SJSA1 (cell line): ENCODE results near the gene NSD1. TPM values are rescaled to one million over a fixed set of nuclear protein-coding genes. Genes with fewer than 3 reads are reported as not detected.

Experiments used
- DNase-seq, 2 experiments: peaks; one replicate each; pipeline ENCODE4 v3.0.0-alpha.2; 2015 to 2020; ENCODE audit warnings: low spot score in 2 of 2, low read depth in 1 of 2
- H3K27ac ChIP-seq: fragments of 250-450 bp; sonication (Bioruptor Pico); 2 replicates; pipeline ENCODE4 v1.5.1; 2020; ENCODE audit warnings: mild to moderate bottlenecking, moderate library complexity
- H3K27me3 ChIP-seq: fragments of 250-450 bp; sonication (Bioruptor Pico); replicated peaks from 2 replicates; pipeline ENCODE4 v1.5.1; 2020; ENCODE audit warnings: mild to moderate bottlenecking, moderate library complexity
- H3K36me3 ChIP-seq: fragments of 250-450 bp; sonication (Bioruptor Pico); 2 replicates; pipeline ENCODE4 v1.5.1; 2020; ENCODE audit warnings: mild to moderate bottlenecking
- H3K4me1 ChIP-seq: fragments of 250-450 bp; sonication (Bioruptor Pico); replicated peaks from 2 replicates; pipeline ENCODE4 v1.6.1; 2021; ENCODE audit warnings: mild to moderate bottlenecking
- H3K4me3 ChIP-seq: fragments of 250-450 bp; sonication (Bioruptor Pico); 2 replicates; pipeline ENCODE4 v1.5.1; 2020; ENCODE audit warnings: mild to moderate bottlenecking
- H3K9me3 ChIP-seq: fragments of 250-450 bp; sonication (Bioruptor Pico); replicated peaks from 2 replicates; pipeline ENCODE4 v1.5.1; 2020; ENCODE audit warnings: mild to moderate bottlenecking
- total RNA-seq: library from RNA; depleted of rRNA; stranded (reverse); fragments of >200 nt; shearing (Covaris generic); gene quantifications from 2 replicates; pipeline ENCODE4 v1.2.3, GENCODE V29; 2014

The NSD1 gene
- total RNA-seq, 1 experiment from 2014 or later, result 41.4 TPM

DNA sequence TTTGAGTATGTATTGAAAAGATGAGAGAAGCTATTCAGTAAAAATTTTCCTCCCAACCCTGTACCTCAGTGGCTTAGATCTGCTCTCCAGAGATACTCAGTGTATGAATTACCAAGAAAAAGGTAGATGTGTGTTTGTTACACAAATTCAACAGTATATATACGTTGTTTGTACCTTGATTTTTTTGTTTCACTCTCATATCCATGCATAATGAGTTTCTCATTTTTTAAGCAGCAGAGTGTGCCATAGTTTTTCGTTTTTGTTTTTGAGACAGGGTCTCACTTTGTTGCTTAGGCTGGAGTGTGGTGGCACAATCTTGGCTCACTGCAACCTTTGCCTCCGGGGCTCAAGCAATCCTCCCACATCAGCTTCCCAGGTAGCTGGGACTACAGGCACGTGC is 92.2 kb downstream of the NSD1 start:
- Histone ChIP-seq H3K9me3 (no peaks in the 10 kb centered on the region), H3K36me3 (peaks cover 18% of the 10 kb centered on the region), H3K4me1 (no peaks in the 10 kb centered on the region), H3K4me3 (no peak overlapping the region), H3K27ac (no peak overlapping the region), H3K27me3 (no peaks in the 10 kb centered on the region)
- DNase-seq, result no peak

DNA sequence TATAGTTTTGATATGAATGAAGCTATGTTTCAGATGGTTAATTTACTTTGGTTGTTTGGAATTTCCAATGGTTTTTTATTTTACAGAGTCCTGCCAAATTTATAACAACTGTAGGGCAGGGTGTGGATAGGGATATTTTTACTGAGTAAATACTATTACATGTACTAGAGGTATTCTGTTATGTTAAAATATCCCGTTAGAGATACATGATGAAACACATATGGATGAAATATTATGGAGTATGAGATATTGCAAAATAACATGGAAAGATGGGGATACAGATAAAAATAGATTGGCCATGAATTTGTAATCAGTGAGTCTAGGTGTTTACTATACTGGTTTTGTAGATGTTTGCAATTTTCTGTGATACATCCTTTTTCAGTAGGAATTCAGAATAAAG is 93.3 kb downstream of the NSD1 start:
- H3K27ac ChIP-seq, result no peak overlapping the region
- H3K36me3 ChIP-seq, result peaks cover 14% of the 10 kb centered on the region
- DNase-seq, result no peak

DNA sequence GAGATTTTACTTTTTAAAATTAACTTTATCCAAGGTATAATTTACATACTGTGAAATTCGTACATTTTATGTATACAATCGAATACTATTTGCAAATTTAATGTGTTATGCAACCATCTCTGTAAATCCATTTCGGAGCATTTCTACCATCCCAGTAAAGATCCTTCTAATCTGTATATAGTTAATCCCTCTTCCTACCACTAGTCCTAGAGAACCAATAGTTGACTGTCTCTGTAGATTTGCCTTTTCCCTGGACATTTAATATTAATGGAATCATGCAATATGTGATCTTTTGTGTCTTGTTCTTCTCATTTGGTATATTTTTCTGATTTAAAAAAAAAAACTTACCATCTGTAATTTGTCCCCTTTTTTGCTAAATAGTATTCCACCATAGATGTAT is 95.2 kb downstream of the NSD1 start:
- H3K36me3 ChIP-seq, result peaks cover 12% of the 10 kb centered on the region
- no peaks in the 10 kb centered on the region for H3K9me3 ChIP-seq
- no peak for DNase-seq
- no peak overlapping the region for H3K4me3 ChIP-seq
- H3K27me3 ChIP-seq, result no peaks in the 10 kb centered on the region
- H3K4me1 ChIP-seq, result peaks cover 10% of the 10 kb centered on the region
- no peak overlapping the region for H3K27ac ChIP-seq

More for the DNA sequence above, 93.3 kb downstream of the NSD1 start:
- Histone ChIP-seq H3K4me1 (no peaks in the 10 kb centered on the region), H3K9me3 (no peaks in the 10 kb centered on the region), H3K4me3 (no peak overlapping the region), H3K27me3 (no peaks in the 10 kb centered on the region)

DNA sequence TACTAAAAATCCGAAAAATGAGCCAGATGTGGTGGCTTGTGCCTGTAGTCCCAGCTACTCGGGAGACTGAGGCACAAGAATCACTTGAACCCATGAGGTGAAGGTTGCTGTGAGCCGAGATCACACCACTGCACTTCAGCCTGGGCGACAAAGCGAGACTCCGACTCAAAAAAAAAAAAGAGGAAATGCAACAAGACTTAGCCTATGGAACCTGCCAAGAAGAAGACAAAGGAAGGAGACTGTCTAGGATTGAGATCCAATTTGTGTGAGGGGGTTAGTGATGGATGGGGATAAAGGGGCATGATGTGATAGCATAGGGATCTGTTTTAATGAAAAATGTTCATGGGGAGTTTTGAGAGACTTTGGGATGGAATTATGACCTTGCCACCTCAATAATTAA is 97.1 kb downstream of the NSD1 start:
- DNase-seq, result no peak

DNA sequence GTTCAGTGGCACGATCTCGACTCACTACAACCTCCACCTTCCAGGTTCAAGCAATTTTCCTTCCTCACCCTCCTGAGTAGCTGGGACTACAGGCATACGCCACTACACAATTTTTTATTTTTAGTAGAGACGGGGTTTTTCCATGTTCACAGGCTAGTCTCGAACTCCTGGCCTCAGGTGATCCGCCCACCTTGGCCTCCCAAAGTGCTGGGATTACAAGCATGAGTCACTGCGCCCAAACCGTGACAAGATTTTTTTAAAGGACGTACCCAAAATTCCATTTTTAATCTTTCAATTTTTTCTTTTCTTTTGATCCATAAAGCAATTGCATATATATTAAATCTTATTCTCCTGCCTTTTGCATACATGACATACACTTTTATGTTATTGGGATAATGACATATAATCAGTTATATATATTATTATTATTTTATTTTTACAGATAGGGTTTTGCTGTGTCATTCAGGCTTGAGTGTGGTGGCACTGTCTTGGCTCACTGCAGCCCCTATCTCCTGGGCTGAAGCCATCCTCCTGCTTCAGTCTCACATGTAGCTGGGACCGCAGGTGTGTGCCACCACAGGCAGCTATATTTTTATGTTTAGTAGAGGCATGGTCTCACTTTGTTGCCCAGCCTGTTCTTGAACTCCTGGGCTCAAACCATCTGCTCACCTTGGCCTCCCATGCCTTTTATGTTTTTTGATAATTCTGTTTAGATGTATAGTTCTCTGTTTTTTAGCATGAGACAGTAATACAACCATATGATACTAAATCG is 98.1 kb downstream of the NSD1 start:
- H3K36me3 ChIP-seq, result peaks cover 19% of the 10 kb centered on the region
- H3K4me3 ChIP-seq, result no peak overlapping the region
- no peaks in the 10 kb centered on the region for H3K27me3 ChIP-seq
- H3K4me1 ChIP-seq, result peaks cover 10% of the 10 kb centered on the region
- no peaks in the 10 kb centered on the region for H3K9me3 ChIP-seq
- no peak overlapping the region for H3K27ac ChIP-seq
- no peak for DNase-seq

More for the DNA sequence above, 97.1 kb downstream of the NSD1 start:
- no peak overlapping the region for H3K27ac ChIP-seq
- H3K9me3 ChIP-seq, result no peaks in the 10 kb centered on the region
- H3K4me3 ChIP-seq, result no peak overlapping the region
- H3K36me3 ChIP-seq, result peaks cover 16% of the 10 kb centered on the region
- no peaks in the 10 kb centered on the region for H3K27me3 ChIP-seq
- peaks cover 10% of the 10 kb centered on the region for H3K4me1 ChIP-seq

DNA sequence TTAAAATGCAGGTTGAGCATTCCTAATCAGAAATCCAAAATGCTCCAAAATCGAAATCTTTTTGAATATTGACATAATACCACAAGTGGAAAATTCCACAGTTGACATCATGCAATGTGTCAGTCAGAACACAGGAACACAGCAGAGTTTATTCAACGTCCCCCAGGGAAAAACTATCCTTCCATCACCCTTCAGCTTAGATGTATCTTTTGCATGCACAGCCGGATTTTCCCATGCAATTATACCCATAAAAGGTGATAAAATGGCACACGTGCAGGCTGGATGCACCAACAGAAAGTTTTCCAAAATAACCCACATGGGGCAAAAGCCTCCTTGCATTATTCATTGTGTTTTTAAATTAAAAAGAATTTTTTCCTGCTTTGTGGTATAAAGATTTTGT is 98.8 kb downstream of the NSD1 start:
- Histone ChIP-seq H3K36me3 (peaks cover 24% of the 10 kb centered on the region), H3K9me3 (no peaks in the 10 kb centered on the region), H3K4me1 (peaks cover 10% of the 10 kb centered on the region), H3K27me3 (no peaks in the 10 kb centered on the region), H3K27ac (no peak overlapping the region), H3K4me3 (no peak overlapping the region)
- DNase-seq, result no peak

DNA sequence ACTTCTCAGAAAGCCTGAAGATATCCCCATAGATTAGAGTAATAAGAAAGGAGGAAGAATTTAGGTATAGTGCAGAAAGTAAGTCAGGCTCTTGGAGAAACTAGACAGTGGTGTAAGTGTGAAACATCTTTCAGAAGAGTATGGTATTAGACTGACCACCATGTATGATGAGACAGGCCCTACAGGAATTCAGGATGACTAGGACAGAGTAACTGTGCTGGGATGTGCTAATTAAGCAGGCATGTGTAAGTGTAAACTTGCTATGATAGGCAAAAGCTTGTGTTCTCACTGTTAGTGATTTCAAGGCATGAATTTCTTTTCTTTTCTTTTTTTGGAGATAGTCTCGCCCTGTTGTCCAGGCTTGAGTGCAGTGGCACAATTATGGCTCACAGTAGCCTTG is 99.2 kb downstream of the NSD1 start:
- Histone ChIP-seq H3K9me3 (no peaks in the 10 kb centered on the region), H3K4me3 (no peak overlapping the region), H3K36me3 (peaks cover 26% of the 10 kb centered on the region), H3K4me1 (peaks cover 10% of the 10 kb centered on the region), H3K27ac (no peak overlapping the region), H3K27me3 (no peaks in the 10 kb centered on the region)
- DNase-seq, result peak in 1 of 2 experiments; percentile 22

DNA sequence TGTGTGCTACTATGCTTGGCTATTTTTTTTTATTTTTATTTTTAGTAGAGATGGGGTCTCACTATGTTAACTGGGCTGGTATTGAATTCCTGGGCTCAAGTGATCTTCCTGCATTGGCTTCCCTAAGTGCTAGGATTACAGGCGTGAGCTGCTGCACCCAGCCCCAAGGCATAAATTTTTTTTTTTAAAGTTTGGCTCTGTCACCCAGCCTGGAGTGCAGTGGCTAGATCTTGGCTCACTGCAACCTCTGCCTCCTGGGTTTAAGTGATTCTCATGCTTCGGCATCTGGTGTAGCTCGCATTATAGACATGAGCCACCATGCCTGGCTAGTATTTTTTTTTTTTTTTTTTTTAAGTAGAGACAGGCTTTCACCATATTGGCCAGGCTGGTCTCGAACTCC is 99.6 kb downstream of the NSD1 start:
- H3K27me3 ChIP-seq, result no peaks in the 10 kb centered on the region
- peaks cover 10% of the 10 kb centered on the region for H3K4me1 ChIP-seq
- H3K36me3 ChIP-seq, result peaks cover 31% of the 10 kb centered on the region
- no peaks in the 10 kb centered on the region for H3K9me3 ChIP-seq
- no peak overlapping the region for H3K27ac ChIP-seq
- H3K4me3 ChIP-seq, result no peak overlapping the region
- no peak for DNase-seq

DNA sequence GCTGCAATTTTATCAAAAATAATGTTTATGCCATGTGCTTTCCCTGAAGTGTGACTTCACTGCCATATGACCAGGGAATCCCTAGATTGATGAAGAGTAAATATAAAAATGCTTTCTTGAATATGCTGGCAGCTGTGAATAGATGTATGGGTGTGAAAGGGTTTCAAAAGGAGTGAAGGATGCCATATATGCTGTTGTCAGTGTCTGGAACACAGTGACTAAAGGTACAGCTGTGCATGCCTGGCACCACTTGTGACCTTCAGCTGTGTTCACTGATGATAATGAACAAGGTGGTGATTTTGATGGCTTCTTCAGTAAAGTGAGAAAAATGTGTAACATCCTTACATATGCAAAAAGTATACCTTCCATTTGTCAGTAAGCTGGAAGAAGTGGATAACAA is 100.2 kb downstream of the NSD1 start:
- H3K27ac ChIP-seq, result no peak overlapping the region
- no peak for DNase-seq
- H3K4me1 ChIP-seq, result peaks cover 10% of the 10 kb centered on the region
- H3K36me3 ChIP-seq, result peaks cover 37% of the 10 kb centered on the region
- no peaks in the 10 kb centered on the region for H3K27me3 ChIP-seq
- H3K4me3 ChIP-seq, result no peak overlapping the region
- H3K9me3 ChIP-seq, result no peaks in the 10 kb centered on the region

DNA sequence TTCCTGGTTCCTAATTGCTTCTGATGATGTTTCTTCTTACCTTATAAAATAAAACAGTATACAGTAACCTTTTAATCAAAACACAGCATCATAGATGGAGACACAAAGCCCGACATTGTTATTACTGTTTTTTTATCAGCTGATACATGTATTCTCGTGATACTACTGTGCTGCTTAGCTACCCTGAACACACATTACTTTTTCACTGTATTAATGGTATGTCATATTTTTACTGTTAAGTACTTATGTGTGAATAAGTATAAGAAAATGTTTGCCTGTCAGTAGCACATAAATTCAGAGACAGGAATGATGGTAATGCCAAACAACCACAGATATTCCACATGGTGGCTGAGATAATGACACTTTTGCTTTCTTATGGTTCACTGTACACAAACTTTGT is 101.3 kb downstream of the NSD1 start:
- H3K36me3 ChIP-seq, result peaks cover 44% of the 10 kb centered on the region
- no peak for DNase-seq
- no peak overlapping the region for H3K4me3 ChIP-seq
- H3K9me3 ChIP-seq, result no peaks in the 10 kb centered on the region
- no peaks in the 10 kb centered on the region for H3K27me3 ChIP-seq
- H3K4me1 ChIP-seq, result peaks cover 10% of the 10 kb centered on the region
- H3K27ac ChIP-seq, result no peak overlapping the region

DNA sequence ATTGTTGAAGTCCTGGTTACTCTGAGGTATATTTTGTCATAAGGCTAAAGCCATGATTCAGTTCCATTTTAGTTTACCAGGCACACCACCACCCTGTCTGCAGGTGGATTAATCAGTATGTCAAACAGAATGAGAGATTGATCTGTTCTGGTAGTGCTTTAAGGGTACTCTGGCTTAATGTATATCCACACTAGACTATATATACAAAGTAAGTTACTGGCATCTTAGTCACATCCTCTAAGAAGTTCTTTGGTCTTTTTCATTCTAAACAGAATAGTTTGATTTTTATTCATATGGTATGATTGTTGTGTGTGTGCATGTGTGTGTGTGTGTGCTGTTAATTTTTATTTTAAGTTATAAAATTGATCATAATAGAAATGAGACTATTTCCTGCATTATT is 108.2 kb downstream of the NSD1 start:
- no peak for DNase-seq
- H3K9me3 ChIP-seq, result no peaks in the 10 kb centered on the region

DNA sequence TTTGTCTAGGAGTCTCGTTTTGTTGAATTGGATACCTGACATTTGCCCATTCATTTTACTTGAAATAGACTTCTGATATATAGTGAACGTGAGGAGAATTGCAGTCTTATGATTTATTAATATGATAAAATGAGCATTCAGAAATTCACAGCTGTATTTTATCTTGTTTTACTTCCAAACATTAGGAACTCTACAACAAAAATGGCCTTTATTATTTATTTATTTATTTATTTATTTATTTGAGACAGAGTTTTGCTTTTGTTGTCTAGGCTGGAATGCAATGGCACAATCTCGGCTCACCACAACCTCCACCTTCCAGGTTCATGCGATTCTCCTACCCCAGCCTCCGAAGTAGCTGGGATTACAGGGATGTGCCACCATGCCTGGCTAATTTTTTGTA is 108.7 kb downstream of the NSD1 start:
- Histone ChIP-seq H3K9me3 (no peaks in the 10 kb centered on the region), H3K36me3 (peaks cover 78% of the 10 kb centered on the region), H3K4me3 (no peak overlapping the region), H3K4me1 (no peaks in the 10 kb centered on the region; the same call in 1 of the 2 replicates), H3K27ac (no peak overlapping the region), H3K27me3 (0 out of 2 replicates have a peak, but pooled peaks cover 2% of the 10 kb centered on the region)
- no peak for DNase-seq

More for the DNA sequence above, 108.2 kb downstream of the NSD1 start:
- Histone ChIP-seq H3K27ac (no peak overlapping the region), H3K27me3 (0 out of 2 replicates have a peak, but pooled peaks cover 2% of the 10 kb centered on the region), H3K4me3 (no peak overlapping the region), H3K36me3 (peaks cover 77% of the 10 kb centered on the region), H3K4me1 (no peaks in the 10 kb centered on the region; the same call in 1 of the 2 replicates)

DNA sequence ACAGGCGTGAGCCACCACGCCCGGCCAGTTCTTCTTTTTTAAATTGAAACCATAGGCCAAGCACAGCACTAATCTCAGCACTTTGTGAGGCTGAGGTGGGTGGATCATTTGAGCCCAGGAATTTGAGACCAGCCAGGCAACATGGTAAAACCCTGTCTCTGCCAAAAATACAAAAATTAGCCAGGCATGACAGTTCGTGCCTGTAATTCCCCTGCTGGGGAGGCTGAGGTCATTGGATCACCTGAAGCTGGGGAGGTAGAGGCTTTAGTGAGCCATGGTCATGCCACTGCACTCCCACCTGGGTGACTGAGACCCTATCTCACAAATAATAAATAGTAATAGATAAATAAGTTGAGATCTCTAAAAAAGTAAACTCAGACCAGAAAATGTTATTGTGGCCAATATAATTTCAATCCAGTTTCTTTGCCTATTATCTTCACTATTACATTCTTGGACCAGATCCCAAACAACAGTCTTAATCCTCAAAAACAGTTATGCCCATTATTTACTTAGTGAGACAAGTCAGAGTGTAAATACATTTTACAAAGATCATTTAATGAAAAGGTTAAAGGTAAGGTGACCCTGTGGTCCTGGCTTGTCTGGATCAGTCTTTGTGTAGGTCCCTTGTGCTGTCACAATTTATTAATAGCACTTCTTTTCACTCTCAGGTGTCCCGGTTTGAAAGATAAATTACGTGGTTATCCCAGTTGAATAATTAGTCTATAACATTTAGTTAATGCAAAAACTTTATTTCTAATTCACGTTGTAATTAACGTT is 116.4 kb downstream of the NSD1 start:
- Histone ChIP-seq H3K4me3 (no peak overlapping the region), H3K27me3 (no peaks in the 10 kb centered on the region), H3K36me3 (peaks cover 84% of the 10 kb centered on the region), H3K27ac (no peak overlapping the region), H3K4me1 (no peaks in the 10 kb centered on the region), H3K9me3 (no peaks in the 10 kb centered on the region)
- no peak for DNase-seq

DNA sequence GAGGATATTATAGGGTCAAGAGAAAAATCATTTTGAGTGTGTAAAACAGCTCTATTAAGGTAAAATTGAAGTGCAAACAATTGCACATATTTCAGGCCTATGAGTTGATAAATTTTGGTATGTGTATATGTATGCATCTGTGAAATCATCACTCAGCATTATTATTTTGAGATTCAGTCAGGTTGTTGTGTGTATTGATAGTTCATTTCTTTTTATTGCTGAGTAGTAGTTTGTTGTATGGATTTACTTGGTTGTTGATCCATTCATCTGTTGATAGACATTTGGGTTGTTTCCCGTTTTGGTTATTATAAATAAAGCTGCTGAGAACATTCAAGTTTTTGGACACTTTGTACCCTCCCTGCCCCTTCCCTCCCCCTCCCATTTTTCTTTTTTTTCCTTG is 119.7 kb downstream of the NSD1 start:
- Histone ChIP-seq H3K4me1 (no peaks in the 10 kb centered on the region), H3K4me3 (no peak overlapping the region), H3K27me3 (no peaks in the 10 kb centered on the region), H3K27ac (no peak overlapping the region), H3K9me3 (no peaks in the 10 kb centered on the region), H3K36me3 (peaks cover 84% of the 10 kb centered on the region)
- no peak for DNase-seq
